Vagina (tissue), 2 donors: ENCODE measurements around the gene POP7. TPM values are rescaled to one million over a fixed set of nuclear protein-coding genes. Genes with fewer than 3 reads are reported as not detected.

ENCODE experiments used
- DNase-seq, 2 donors: peaks; one replicate each; pipeline ENCODE4 v3.0.0-alpha.2; 2017; ENCODE audit errors: extremely low spot score in 2 of 2
- H3K27ac ChIP-seq: fragments of 200-600 bp; sonication (generic); one replicate; pipeline ENCODE4 v1.5.1; 2019
- H3K27me3 ChIP-seq: fragments of 200-600 bp; sonication (generic); one replicate; pipeline ENCODE4 v1.5.1; 2019
- H3K36me3 ChIP-seq, 2 donors: fragments of 200-600 bp; sonication (generic); one replicate each; pipeline ENCODE4 v1.5.1; 2017 to 2019
- H3K4me1 ChIP-seq: fragments of 200-600 bp; sonication (generic); one replicate; pipeline ENCODE4 v1.5.1; 2019
- H3K4me3 ChIP-seq, 2 donors: fragments of 200-600 bp; sonication (generic); 1 replicate in 1 of 2; 2 replicates in 1 of 2; pipeline ENCODE4 v1.5.1; 2016 to 2019
- H3K9me3 ChIP-seq: fragments of 200-600 bp; sonication (generic); one replicate; pipeline ENCODE4 v1.5.1; 2019
- CTCF ChIP-seq, 3 experiments: fragments of 450-650 bp in 2 of 3; fragments of 200-600 bp in 1 of 3; sonication (generic) in 1 of 3; IDR thresholded peaks; one replicate each; pipeline ENCODE4 v1.5.1; 2017 to 2019; ENCODE audit warnings: antibody characterized with exemption in 3 of 3, mild to moderate bottlenecking in 2 of 3, moderate library complexity in 2 of 3
- POLR2A ChIP-seq, 2 donors: fragments of 450-650 bp; IDR thresholded peaks; one replicate each; pipeline ENCODE4 v1.6.1; 2017; ENCODE audit warnings: antibody characterized with exemption in 2 of 2, mild to moderate bottlenecking in 2 of 2, moderate library complexity in 2 of 2
- POLR2AphosphoS5 ChIP-seq, 2 donors: sonication (generic); formaldehyde crosslinking; IDR thresholded peaks; one replicate each; pipeline ENCODE4 v1.9.0; 2017; ENCODE audit warnings: antibody characterized with exemption in 2 of 2, mild to moderate bottlenecking in 2 of 2, low read depth in 1 of 2; ENCODE audit not compliant: insufficient read depth in 1 of 2
- intact Hi-C: fragments of 100-400 bp; cut with DNase I; formaldehyde crosslinking; loops from one replicate; pipeline ENCODE4 v1.15.1; 2023
- total RNA-seq: library from RNA; depleted of rRNA; stranded (reverse); fragments of >200 nt; gene quantifications from one replicate; pipeline ENCODE4 v1.2.3, GENCODE V29; 2016

Gene POP7
- total RNA-seq, 1 donor from 2014 or later: 44.0 TPM

DNA sequence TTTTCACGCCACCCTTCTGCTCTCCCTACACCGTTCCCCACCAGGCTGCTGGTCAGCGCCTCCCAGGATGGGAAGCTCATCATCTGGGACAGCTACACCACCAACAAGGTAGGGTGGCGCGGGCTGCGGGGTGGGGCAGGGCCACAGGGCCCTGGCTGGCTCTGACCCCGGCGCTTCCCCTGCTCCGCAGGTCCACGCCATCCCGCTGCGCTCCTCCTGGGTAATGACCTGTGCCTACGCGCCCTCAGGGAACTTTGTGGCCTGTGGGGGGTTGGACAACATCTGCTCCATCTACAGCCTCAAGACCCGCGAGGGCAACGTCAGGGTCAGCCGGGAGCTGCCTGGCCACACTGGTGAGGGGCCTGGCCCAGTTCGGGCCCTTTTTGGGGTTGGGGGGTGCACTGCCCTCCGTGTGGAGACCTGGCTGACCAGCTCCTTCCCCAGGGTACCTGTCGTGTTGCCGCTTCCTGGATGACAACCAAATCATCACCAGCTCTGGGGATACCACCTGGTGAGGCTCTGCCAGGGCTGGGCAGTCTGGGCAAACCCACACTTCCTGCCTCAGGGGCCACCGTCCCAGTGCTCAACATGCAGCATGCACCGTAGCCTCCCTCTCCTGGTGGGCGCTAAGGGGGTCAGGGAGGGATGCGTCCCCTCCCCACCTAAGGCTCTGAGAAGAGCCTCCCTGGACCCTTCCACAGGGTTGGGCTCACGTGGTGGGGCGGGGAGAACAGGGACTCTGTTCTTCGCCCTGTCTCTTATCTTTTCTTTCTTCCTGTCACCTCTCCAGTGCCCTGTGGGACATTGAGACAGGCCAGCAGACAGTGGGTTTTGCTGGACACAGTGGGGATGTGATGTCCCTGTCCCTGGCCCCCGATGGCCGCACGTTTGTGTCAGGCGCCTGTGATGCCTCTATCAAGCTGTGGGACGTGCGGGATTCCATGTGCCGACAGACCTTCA lies 28.3 kb upstream of the POP7 start:
- peaks cover 3 to 44% of the 10 kb centered on the region in 2 donors for H3K36me3 ChIP-seq
- H3K9me3 ChIP-seq: no peaks in the 10 kb centered on the region
- no peak for TF ChIP-seq POLR2A (IDR thresholded peaks at IDR 0.05)
- no peak for TF ChIP-seq CTCF (IDR thresholded peaks at IDR 0.05)
- no peak for TF ChIP-seq POLR2AphosphoS5 (IDR thresholded peaks at IDR 0.05; ENCODE audit: insufficient read depth in 1 of 2, low read depth in 1 of 2)
- H3K4me3 ChIP-seq: no peak overlapping the region
- peak overlapping the region; percentile 99 for H3K27ac ChIP-seq
- intact Hi-C loops: loop anchor here (5.0 to 10.0 kb wide), 2 partner anchors 75 to 203 kb away; partner anchors contain the start of genes PCOLCE and TSC22D4
- DNase-seq: no peak
- H3K27me3 ChIP-seq: no peaks in the 10 kb centered on the region
- H3K4me1 ChIP-seq: peaks cover 45% of the 10 kb centered on the region

GRCh38 chr7:100678291-100678984 lies 27.5 kb upstream of the POP7 start:
- H3K27me3 ChIP-seq: no peaks in the 10 kb centered on the region
- no peaks in the 10 kb centered on the region for H3K9me3 ChIP-seq
- intact Hi-C loops: loop anchor here (5.0 to 10.0 kb wide), 2 partner anchors 76 to 204 kb away; partner anchors contain the start of genes PCOLCE and TSC22D4
- H3K36me3 ChIP-seq: peaks cover 3 to 53% of the 10 kb centered on the region in 2 donors
- H3K27ac ChIP-seq: peak overlapping the region; percentile 56
- peaks cover 41% of the 10 kb centered on the region for H3K4me1 ChIP-seq
- H3K4me3 ChIP-seq: no peak overlapping the region
- no peak for TF ChIP-seq POLR2AphosphoS5 (IDR thresholded peaks at IDR 0.05; ENCODE audit: insufficient read depth in 1 of 2, low read depth in 1 of 2)
- TF ChIP-seq CTCF (IDR thresholded peaks at IDR 0.05): no peak
- no peak for TF ChIP-seq POLR2A (IDR thresholded peaks at IDR 0.05)
- DNase-seq: no peak

DNA sequence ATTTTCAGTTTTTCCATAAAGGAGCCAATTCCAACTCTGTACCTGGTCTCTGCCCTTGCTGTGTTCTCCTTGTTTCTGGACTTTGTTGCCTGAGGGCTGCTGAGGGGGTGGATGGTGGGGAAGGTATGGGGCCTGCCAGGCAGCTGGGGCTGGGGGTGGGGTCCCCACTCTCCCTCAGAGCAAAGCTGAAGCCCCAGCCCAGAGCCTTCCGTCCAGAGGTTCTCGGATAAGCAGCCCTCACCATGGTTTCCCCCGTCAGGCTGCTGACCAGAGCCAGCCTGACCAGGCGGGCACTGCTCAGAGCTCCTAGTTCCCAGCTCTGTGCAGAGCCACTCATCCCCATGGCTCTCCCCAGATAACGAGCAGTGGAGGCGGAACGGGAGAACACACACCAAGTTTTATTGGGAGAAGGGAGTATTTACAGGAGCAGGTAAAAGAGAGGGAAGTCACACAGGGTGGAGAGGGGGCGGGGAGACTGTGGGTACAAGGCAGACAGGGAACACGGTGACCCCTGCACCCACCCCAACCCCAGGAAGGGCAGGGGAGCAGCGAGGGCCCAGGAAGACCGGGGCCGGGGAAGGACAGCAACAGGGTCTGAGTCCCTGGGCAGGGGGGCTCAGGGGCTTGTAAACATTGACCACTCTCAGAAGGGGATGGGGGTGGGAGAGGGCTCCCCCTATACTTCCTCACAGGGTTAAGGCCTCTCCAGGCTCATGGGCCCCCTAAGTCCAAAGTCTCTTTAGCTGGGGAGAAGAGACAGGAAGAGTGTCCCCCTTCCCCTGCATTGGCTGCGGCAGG lies 26.6 kb upstream of the POP7 start:
- intact Hi-C loops: loop anchor here (5.0 to 10.0 kb wide), 2 partner anchors 77 to 205 kb away; partner anchors contain the start of genes PCOLCE and TSC22D4
- H3K9me3 ChIP-seq: no peaks in the 10 kb centered on the region
- DNase-seq: no peak
- H3K36me3 ChIP-seq: peaks cover 3 to 62% of the 10 kb centered on the region in 2 donors
- peak overlapping the region; percentile 56 for H3K27ac ChIP-seq
- no peak for TF ChIP-seq POLR2A (IDR thresholded peaks at IDR 0.05)
- no peak for TF ChIP-seq CTCF (IDR thresholded peaks at IDR 0.05)
- TF ChIP-seq POLR2AphosphoS5 (IDR thresholded peaks at IDR 0.05; ENCODE audit: insufficient read depth in 1 of 2, low read depth in 1 of 2): no peak
- H3K27me3 ChIP-seq: no peaks in the 10 kb centered on the region
- peaks cover 41% of the 10 kb centered on the region for H3K4me1 ChIP-seq
- H3K4me3 ChIP-seq: no peak overlapping the region

DNA sequence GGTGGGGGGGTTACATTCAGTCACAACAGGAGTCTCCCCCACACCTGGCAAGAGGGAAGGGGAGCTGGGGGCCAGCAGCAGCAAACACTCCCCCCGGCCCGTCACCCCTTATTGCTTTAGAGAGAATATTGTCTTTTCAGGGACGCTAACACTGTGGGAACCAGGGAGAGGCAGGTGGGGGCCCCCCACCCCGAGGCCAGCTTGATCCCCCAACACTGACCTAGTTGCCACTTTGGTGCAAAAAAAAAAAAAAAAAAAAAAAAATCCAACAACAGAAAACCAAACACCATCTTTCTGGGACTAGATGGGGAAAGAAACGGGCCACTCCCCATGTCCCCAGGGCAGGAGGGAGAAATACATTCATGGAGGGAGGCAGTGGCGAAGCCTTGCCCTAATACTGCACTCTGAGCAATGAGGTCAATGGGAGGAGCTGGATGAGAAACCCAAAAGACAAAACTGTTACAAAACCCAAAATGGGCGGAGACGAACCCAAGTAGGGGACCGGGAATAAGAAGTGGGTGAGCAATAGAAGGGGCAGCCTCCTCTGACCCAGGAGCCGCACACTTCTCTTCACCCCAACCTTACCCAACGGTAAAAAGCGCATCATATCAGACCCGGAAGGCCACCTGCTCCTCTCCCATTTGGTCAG lies 25.9 kb upstream of the POP7 start:
- DNase-seq: no peak
- Histone ChIP-seq H3K27ac (peak overlapping the region; percentile 56), H3K27me3 (no peaks in the 10 kb centered on the region), H3K4me1 (peaks cover 41% of the 10 kb centered on the region), H3K4me3 (no peak overlapping the region), H3K9me3 (no peaks in the 10 kb centered on the region), H3K36me3 (peaks cover 3 to 69% of the 10 kb centered on the region in 2 donors)
- intact Hi-C loops: loop anchor here (5.0 to 10.0 kb wide), 2 partner anchors 78 to 205 kb away; partner anchors contain the start of genes PCOLCE and TSC22D4
- TF ChIP-seq CTCF (IDR thresholded peaks at IDR 0.05) (no peak), POLR2AphosphoS5 (IDR thresholded peaks at IDR 0.05; ENCODE audit: insufficient read depth in 1 of 2, low read depth in 1 of 2) (no peak), POLR2A (IDR thresholded peaks at IDR 0.05) (no peak)
